K562 (cell line): ENCODE data around the gene DAZAP1. TPM values are rescaled to one million over a fixed set of nuclear protein-coding genes. Genes with fewer than 3 reads are reported as not detected.

ENCODE experiments used
- ADNP ChIP-seq: fragments of 200-800 bp; sonication (Bioruptor generic); IDR thresholded peaks from 2 replicates; pipeline ENCODE4 v1.6.1; 2016; ENCODE audit warnings: missing genetic modification characterization, missing compliant biosample characterization
- CTCF ChIP-seq, 3 experiments: IDR thresholded peaks in 2 of 3; conservative IDR thresholded peaks in 1 of 3; 2 replicates each; pipeline ENCODE4 v1.5.1; 2011 to 2012; ENCODE audit warnings: low read length in 3 of 3, mild to moderate bottlenecking in 3 of 3, control low read depth in 2 of 3, improper control_type of control experiment in 1 of 3, inconsistent platforms in 1 of 3, low read depth in 1 of 3, mixed read lengths in 1 of 3, moderate library complexity in 1 of 3; ENCODE audit not compliant: insufficient read depth in 2 of 3
- IRF2 ChIP-seq: sonication (generic); formaldehyde crosslinking; IDR thresholded peaks from 2 replicates; pipeline ENCODE4 v1.8.1; 2022; ENCODE audit warnings: mild to moderate bottlenecking, missing genetic modification reagents
- KDM2B ChIP-seq: fragments of 250-450 bp; sonication (Bioruptor Pico); IDR thresholded peaks from 2 replicates; pipeline ENCODE4 v1.8.0; 2021; ENCODE audit warnings: mild to moderate bottlenecking, moderate library complexity
- MAFG ChIP-seq: fragments of 450-650 bp; conservative IDR thresholded peaks from 2 replicates; pipeline ENCODE4 v1.6.1; 2016; ENCODE audit warnings: missing genetic modification characterization, missing compliant biosample characterization
- MTA2 ChIP-seq: fragments of 450-650 bp; IDR thresholded peaks from 2 replicates; pipeline ENCODE4 v1.6.1; 2016; ENCODE audit warnings: low read depth
- PHTF2 ChIP-seq: fragments of 250-450 bp; sonication (Bioruptor Pico); IDR thresholded peaks from 2 replicates; pipeline ENCODE4 v1.5.0; 2021; ENCODE audit warnings: mild to moderate bottlenecking
- RFX5 ChIP-seq: IDR thresholded peaks from 2 replicates; pipeline ENCODE4 v1.6.1; 2011; ENCODE audit warnings: low read depth, mild to moderate bottlenecking, improper control_type of control experiment, low read length
- SOX6 ChIP-seq: fragments of 450-650 bp; IDR thresholded peaks from 2 replicates; pipeline ENCODE4 v1.6.1; 2014; ENCODE audit warnings: mild to moderate bottlenecking
- ZBTB12 ChIP-seq: fragments of 250-450 bp; sonication (Bioruptor Pico); IDR thresholded peaks from 2 replicates; pipeline ENCODE4 v1.4.0; 2020
- ZBTB33 ChIP-seq: sonication (generic); formaldehyde crosslinking; IDR thresholded peaks from 2 replicates; pipeline ENCODE4 v1.8.1; 2023; ENCODE audit warnings: mild to moderate bottlenecking, missing genetic modification reagents
- ZNF551 ChIP-seq: fragments of 250-450 bp; sonication (Bioruptor Pico); IDR thresholded peaks from 2 replicates; pipeline ENCODE4 v1.5.0; 2021; ENCODE audit warnings: mild to moderate bottlenecking, moderate library complexity
- polyA plus RNA-seq, 8 experiments: library from polyadenylated mRNA; depleted of rRNA in 4 of 8; stranded (reverse) in 5 of 8; unstranded in 3 of 8; fragments of >200 nt; fragmentation: Nextera tagmentation in 2 of 8; fragmentation: Illumina TruSeq in 1 of 8; extraction: Ambion mirVana in 2 of 8; extraction: Trizol in 1 of 8; gene quantifications; 2 replicates each; pipeline versions ENCODE4 v1.2.1 to v1.2.3, GENCODE V29; 2011 to 2014; ENCODE audit warnings: inconsistent platforms in 1 of 8, missing spikeins in 1 of 8
- total RNA-seq, 7 experiments: library from RNA; depleted of rRNA in 6 of 7; stranded (reverse); fragments of >200 nt in 6 of 7; fragmentation: Illumina TruSeq in 2 of 7; extraction: Trizol in 2 of 7; gene quantifications; 2 replicates each; pipeline versions ENCODE4 v1.2.1 to v1.2.3, GENCODE V29; 2011 to 2021; ENCODE audit warnings: low replicate concordance in 1 of 7
- TF ChIP-seq, protein P1 (sequence below): fragments of 450-650 bp; IDR thresholded peaks from 2 replicates; pipeline ENCODE4 v1.6.1; 2017; ENCODE audit warnings: antibody characterized with exemption, mild to moderate bottlenecking
- TF ChIP-seq, protein P2 (sequence below): sonication (generic); formaldehyde crosslinking; IDR thresholded peaks from 2 replicates; pipeline ENCODE4 v1.8.0; 2022; ENCODE audit warnings: mild to moderate bottlenecking, missing genetic modification reagents

The DAZAP1 gene
- total and polyA plus RNA-seq, 9 of the 15 experiments (the other 6 are each of a cell fraction or from before 2014, with no cell fraction given), result 10.8 to 289 (median 142) TPM

GRCh38 chr19:1406774-1407527 lies 435 bp upstream of the DAZAP1 start (continued):
- TF ChIP-seq MTA2 (no peak), ZBTB33 (CRISPR knock-in tag) (peak; percentile 86), ZNF551 (CRISPR knock-in tag) (no peak), RFX5 (no peak), PHTF2 (CRISPR knock-in tag) (no peak), CTCF (IDR thresholded peaks at IDR 0.05 in 2 of 3, conservative IDR thresholded peaks at IDR 0.05 in 1 of 3; ENCODE audit: insufficient read depth in 2 of 3, low read depth in 1 of 3, low read length in 3 of 3) (peak; percentile 37 to 67 (median 64); a peak in 5 of 6 replicates), ZBTB12 (CRISPR knock-in tag) (peak; percentile 53; the same call in 1 of the 2 replicates), KDM2B (CRISPR knock-in tag) (peak; percentile 42; the same call in 1 of the 2 replicates), IRF2 (CRISPR knock-in tag) (no peak), ADNP (tag) (peak; percentile 86), SOX6 (peak; percentile 60; the same call in 1 of the 2 replicates), MAFG (no peak)
- TF ChIP-seq, protein P1, sequence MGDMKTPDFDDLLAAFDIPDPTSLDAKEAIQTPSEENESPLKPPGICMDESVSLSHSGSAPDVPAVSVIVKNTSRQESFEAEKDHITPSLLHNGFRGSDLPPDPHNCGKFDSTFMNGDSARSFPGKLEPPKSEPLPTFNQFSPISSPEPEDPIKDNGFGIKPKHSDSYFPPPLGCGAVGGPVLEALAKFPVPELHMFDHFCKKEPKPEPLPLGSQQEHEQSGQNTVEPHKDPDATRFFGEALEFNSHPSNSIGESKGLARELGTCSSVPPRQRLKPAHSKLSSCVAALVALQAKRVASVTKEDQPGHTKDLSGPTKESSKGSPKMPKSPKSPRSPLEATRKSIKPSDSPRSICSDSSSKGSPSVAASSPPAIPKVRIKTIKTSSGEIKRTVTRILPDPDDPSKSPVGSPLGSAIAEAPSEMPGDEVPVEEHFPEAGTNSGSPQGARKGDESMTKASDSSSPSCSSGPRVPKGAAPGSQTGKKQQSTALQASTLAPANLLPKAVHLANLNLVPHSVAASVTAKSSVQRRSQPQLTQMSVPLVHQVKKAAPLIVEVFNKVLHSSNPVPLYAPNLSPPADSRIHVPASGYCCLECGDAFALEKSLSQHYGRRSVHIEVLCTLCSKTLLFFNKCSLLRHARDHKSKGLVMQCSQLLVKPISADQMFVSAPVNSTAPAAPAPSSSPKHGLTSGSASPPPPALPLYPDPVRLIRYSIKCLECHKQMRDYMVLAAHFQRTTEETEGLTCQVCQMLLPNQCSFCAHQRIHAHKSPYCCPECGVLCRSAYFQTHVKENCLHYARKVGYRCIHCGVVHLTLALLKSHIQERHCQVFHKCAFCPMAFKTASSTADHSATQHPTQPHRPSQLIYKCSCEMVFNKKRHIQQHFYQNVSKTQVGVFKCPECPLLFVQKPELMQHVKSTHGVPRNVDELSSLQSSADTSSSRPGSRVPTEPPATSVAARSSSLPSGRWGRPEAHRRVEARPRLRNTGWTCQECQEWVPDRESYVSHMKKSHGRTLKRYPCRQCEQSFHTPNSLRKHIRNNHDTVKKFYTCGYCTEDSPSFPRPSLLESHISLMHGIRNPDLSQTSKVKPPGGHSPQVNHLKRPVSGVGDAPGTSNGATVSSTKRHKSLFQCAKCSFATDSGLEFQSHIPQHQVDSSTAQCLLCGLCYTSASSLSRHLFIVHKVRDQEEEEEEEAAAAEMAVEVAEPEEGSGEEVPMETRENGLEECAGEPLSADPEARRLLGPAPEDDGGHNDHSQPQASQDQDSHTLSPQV, result peak; percentile 81; the same call in 1 of the 2 replicates
- TF ChIP-seq, protein P2, sequence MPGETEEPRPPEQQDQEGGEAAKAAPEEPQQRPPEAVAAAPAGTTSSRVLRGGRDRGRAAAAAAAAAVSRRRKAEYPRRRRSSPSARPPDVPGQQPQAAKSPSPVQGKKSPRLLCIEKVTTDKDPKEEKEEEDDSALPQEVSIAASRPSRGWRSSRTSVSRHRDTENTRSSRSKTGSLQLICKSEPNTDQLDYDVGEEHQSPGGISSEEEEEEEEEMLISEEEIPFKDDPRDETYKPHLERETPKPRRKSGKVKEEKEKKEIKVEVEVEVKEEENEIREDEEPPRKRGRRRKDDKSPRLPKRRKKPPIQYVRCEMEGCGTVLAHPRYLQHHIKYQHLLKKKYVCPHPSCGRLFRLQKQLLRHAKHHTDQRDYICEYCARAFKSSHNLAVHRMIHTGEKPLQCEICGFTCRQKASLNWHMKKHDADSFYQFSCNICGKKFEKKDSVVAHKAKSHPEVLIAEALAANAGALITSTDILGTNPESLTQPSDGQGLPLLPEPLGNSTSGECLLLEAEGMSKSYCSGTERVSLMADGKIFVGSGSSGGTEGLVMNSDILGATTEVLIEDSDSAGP (CRISPR knock-in tag), result 0 out of 2 replicates have a peak, but pooled peaks have one; percentile 41
